GM18519 (cell line): ENCODE results near the gene PTCRA.
"Not testable (repeated sequence)": the region's sequence is repeated elsewhere in the genome, so short reads cannot be mapped to it uniquely, and the experiment has no call there.

Experiments
- ATAC-seq: cut with Tn5 transposase; IDR thresholded peaks from one replicate; pipeline ENCODE4 v1.9.1; 2021; ENCODE audit warnings: mild to moderate bottlenecking, moderate library complexity; ENCODE audit not compliant: unreplicated experiment, low FRiP score

PTCRA gene

DNA sequence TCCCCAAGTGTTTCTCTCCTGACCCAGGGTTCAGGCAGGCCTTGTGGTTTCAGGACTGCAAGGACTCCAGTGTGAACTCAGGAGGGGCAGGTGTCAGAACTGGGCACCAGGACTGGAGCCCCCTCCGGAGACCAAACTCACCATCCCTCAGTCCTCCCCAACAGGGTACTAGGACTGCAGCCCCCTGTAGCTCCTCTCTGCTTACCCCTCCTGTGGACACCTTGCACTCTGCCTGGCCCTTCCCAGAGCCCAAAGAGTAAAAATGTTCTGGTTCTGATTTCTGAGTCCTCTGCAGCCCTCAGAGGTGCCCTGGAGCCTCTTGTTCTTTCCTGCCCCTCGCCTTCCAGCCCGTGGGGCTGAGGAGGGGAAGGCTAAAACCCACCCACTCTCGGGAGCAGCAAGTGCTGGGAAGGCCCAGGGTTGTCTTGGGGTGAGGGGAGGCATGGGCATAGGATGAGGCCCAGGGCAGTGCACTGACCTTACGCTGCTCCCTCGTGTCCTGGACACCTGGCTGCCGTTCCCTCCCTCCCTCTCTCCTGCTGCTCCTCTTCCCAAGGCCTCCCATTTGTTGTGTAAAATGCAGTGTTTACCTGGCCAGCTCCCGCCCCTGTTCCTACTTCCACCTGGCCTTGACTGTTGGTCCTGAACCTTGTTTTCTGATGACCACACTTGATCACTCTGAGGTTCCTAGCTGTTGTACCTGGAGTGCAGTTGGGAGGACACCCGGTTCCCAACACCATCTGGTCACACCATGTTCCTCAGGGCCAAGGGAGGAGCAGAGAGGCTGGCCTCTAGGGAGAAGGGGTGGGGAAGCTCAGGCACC, 23.3 kb downstream of the PTCRA start:
- no peak for ATAC-seq

GRCh38 chr6:42939810-42940167, 23.9 kb downstream of the PTCRA start:
- ATAC-seq, result no peak

DNA sequence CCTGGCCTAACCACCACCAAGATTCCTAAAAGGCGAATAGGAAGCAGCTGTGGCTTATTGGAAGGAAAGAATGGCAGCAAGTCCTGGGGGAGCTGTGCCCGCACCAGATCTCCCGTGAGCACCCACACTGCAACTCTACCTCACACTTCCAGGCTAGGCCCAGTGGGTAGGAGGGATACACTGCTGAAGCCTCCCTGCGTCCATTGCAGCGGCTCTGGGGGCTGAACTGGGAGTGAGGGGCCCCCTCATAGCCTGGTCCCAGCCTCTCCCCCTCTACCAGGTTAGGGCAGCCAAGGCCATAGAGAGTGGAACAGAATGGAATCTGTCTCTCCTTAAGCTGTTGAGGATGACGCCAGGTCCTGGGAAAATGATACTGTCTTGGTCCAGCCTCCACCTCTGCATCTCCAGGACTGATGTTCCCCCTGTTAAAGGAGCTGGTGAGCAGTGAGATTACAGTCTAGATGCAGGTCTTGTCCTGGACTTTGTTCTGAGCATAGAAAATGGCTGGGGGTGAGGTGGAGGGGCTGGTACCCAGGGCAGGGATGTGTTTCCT, 24.7 kb downstream of the PTCRA start:
- no peak for ATAC-seq

DNA sequence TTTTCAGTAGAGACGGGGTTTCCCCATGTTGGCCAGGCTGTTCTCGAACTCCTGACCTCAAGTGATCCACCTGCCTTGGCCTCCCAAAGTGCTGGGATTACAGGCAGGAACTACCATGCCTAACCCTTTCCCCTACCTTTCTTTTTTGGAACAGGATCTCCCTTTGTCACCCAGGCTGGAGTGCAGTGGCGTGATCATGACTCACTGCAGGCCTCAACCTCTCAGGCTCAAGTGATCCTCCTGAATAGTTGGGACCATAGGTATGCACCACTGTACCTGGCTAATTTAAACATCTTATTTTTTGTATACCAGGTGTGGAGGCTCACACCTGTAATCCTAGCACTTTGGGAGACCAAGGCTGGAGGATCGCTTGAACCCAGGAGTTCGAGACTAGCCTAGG, 25.5 kb downstream of the PTCRA start:
- ATAC-seq, result not testable (repeated sequence)

- no peak for ATAC-seq
These were observed 26.6 kb downstream of the PTCRA start for GRCh38 chr6:42942444-42942843.

DNA sequence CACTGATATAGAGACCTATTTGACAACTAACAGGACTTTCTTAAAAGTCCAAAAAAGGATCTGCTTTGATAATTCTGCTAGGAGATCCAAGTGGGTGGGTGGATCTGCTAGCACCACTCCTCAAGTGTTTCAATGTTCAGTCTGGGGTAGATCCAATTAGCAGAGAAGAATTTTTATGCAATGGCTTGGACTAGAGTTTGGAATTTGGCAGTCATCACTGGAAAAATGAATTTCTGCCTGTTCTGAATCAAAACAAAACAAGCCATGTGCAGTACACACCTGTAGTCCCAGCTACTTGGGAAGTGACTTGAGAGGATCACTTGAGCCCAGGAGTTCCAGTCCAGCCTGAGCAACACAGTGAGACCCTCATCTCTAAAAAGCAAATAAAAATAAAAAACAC, 32.1 kb downstream of the PTCRA start:
- ATAC-seq, result no peak

- no peak for ATAC-seq
These were observed 36.5 kb downstream of the PTCRA start for GRCh38 chr6:42952389-42952788.

DNA sequence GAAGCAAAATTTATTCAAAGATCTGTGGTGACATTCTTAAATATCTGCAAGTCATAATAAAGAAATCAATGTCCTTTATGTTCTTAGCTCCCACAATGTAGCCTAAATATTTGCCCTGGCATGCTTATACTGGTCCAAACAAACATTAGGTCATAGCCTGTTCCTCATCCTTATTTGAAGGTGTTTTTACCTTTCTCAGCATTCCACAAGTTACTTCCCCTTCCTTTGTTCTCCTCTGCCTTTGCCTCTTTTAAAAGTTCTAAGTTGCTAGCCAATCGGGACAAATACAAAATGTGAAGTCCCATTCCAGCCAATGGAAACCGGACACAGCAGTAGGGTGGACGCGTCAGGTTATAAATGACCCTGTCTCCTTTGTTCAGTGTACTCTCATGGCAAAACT, 38.6 kb downstream of the PTCRA start:
- ATAC-seq, result not testable (repeated sequence)

DNA sequence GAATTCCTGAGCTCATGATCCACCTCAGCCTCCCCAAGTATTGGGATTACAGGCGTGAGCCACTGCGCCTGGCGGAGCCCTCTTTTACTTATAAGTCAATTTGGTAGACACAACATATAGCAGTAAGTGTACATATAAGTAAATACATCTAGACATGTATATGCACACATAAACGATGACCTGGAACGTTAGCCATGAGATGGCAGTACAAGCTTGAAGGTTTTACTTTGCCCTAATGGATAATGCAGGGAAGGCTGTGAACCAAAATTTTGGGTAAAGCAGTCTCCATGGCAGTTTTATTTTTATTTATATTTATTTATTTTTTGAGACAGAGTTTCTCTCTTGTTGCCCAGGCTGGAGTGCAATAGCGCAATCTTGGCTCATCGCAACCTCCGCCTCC, 42.3 kb downstream of the PTCRA start:
- no peak for ATAC-seq

- ATAC-seq, result no peak
These were observed 44.0 kb downstream of the PTCRA start for GRCh38 chr6:42959917-42960242.

GRCh38 chr6:42960243-42961019, 44.6 kb downstream of the PTCRA start, which contains the start of gene GNMT:
TSS of gene GNMT (plus strand) at chr6:42960754. CDS start at chr6:42960768, 14 bp downstream.
- ATAC-seq, result no peak

DNA sequence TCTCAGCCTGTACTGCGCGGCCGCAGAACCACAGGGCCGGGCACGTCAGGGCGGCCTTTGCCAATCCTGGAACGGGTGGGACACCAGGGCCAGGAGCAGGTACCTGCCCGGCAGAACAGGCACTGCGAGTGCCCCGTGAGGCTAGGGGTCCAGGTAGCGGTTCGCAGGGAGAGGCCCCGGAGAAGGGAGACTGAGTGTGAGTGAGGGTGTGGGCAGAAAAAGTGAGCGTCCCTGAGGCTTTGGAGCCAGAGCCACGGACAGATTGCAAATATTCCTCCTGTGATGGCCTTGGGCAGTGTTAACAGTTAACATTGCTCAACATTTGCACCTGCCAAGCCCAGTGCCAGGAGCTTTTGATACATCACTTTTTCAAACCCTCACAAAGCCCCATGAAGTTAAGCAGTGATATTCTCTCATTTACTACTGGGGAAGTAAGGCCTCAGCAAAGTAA, 45.2 kb downstream of the PTCRA start:
- no peak for ATAC-seq

DNA sequence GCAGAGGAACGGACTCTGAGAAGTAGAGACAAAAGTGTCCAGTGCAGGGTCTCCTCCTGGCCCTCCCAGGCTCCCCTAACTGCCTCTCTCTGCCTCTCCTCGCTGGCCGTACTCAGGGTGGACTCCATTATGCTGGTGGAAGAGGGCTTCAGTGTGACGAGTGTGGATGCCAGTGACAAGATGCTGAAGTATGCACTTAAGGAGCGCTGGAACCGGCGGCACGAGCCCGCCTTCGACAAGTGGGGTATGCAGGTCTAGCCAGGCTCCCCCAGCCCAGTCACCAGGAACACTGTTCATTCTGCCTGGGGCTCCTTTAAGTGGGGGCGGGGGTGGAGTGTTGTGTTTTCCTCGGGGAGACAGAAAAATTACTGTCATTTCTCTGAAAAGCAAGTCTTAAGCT, 46.2 kb downstream of the PTCRA start:
- no peak for ATAC-seq

DNA sequence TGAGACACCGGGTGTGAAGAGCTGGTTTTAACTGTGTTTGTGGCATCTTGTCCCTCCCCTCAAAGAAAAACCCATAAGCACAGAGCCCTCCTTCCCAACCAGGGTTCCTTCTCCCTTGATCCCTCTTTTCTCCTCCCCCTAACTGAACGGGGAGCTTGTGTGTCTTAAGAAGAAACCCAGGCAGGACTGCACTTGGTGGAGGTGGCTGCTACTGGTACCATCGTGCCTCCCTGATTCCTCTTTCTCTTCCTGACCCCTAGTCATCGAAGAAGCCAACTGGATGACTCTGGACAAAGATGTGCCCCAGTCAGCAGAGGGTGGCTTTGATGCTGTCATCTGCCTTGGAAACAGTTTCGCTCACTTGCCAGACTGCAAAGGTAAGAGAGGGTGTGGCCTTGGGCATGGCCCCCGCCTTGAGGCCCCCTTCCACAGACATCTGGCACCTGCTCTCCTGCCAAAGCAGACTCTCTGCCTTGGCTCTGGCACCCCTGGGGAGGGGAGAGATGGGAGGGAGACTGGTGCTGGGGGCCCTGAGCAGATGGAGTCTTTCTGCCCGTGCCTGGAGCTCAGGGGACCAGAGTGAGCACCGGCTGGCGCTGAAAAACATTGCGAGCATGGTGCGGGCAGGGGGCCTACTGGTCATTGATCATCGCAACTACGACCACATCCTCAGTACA, 46.8 kb downstream of the PTCRA start:
- no peak for ATAC-seq

- ATAC-seq, result no peak
These were observed 47.5 kb downstream of the PTCRA start for GRCh38 chr6:42963179-42963854.

DNA sequence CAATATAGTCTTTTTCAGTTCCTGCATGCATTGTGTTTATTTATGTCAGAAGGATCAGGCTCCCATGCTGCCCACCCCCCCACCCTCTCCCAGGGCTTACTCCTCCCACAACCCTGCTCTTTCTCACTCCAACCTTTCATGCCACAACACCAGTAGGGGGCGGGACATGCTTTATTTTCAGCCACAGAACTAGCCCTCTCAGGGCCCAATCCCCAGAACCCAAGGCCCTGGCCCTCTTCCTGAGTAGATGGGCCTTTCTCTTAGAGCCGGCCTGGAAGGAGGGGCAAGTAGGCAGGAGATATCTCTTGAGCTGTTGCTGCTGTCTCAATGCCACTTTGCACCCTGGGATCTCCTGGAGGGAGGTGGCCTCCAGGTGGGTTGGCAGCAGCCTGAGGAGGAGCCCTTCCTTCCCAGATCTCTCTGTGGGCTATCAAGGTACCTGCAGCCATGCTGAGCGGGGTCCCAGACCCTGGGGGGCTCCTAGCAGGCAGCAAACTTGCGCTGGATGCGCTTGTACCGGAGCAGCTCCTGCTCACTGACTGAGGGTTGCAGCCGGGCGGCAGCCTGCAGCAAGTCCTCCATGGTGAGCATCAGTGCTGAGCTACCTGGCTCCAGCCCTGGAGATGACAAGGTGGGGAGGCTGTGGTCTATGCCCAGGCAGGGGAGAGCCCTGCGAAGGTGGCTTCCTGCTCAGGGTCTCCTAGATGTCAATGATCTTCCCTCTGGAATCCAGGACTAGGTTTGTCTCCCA, 48.2 kb downstream of the PTCRA start:
- no peak for ATAC-seq

DNA sequence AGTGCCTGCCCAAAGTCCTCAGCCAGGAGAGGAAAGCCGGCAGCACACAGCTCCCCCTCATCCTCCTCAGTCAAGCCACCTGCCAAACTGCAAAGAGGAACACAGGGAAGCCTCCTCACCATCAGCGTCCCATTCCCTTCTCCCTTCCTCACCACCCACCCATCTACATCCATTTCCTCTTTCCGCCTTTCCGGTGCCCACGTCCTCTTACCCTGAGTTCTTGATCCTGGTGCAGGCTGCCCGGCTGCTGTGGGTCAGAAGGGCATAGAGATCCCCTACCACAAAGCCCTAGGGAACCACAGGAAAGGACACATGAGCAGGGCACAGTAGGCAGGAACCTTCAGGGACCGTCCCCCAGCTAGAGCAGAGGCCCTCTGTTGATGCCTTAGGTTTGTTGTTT, 50.7 kb downstream of the PTCRA start:
- ATAC-seq, result no peak

GRCh38 chr6:42967228-42967627, 51.4 kb downstream of the PTCRA start:
- ATAC-seq, result no peak

DNA sequence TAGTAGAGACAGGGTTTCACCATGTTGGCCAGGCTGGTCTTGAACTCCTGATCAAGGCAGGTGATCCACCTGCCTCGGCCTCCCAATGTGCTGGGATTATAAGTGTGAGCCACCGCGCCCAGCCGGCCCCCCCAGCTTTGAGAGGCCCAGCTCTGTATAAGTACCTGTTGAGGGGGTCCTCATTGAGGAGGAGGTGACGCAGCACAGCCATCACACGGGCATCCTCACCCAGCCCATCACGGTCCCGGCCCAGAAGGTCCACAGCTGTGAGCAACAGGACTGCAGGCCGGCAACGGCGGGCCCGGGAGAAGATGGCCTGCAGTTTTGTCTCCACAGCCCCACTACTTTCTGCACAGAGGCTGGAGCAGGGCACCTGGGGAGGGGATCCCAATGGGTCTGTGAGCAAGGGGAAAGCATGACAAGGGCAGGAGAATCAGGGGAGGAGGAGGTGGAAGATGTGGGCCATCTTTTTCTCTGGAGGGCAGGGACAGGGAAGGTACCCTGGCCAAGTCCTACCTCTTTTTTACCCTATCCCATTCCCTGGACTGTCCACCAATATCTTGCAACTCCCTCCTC, 52.4 kb downstream of the PTCRA start:
- no peak for ATAC-seq
